Measurements from ENCODE around the gene VGF. TPM values are rescaled to one million over a fixed set of nuclear protein-coding genes. Genes with fewer than 3 reads are reported as not detected.

The VGF gene
- total RNA-seq, 1 experiment from 2014 or later, result 4.4 TPM

DNA sequence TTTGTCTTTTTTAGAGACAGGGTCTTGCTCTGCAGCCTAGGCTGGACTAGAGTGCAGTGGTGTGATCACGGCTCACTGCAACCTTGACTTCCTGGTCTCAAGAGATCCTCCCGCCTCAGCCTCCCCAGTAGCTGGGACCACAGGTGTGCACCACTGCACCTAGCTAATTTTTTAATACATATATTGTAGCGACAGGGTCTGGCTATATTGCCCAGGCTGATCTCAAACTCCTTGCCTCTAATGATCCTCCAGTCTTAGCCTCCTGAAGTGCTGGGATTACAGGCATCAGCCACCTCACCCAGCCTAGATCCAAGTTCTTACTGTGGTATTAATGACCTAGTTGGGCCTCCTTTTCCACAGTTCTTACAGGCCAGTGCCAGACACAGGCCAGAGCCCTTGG, 50.2 kb downstream of the VGF start:
- intact Hi-C loops (cut with micrococcal nuclease; ENCODE audit: unreplicated experiment), result no loop called here
- BruUV-seq (replicated peaks), result no TSS peak
- ChIA-PET POLR2A (no interaction called here), CTCF (no interaction called here)
- no peaks in the 10 kb centered on the region for H3K36me3 ChIP-seq (ENCODE audit: control insufficient read depth, insufficient read depth, low read length)
- ATAC-seq (no peak), DNase-seq (ENCODE audit: low read depth, low spot score) (no peak)
- no peaks in the 10 kb centered on the region for H3K27me3 ChIP-seq (ENCODE audit: control insufficient read depth, insufficient read depth, low read length)
- in situ Hi-C loops (cut with HindIII; ENCODE audit: low pct_unique_long_range_greater_than_20kb, low sequenced_read_pairs), result no loop called here
- TF ChIP-seq CTCF (IDR thresholded peaks at IDR 0.05), result no peak
- TF ChIP-seq POLR2AphosphoS5 (IDR thresholded peaks at IDR 0.05; ENCODE audit: low read depth, low read length), result no peak
- no peak for TF ChIP-seq REST (IDR thresholded peaks at IDR 0.05; ENCODE audit: insufficient read depth in 1 of 2, low read depth in 2 of 2, low read length in 1 of 2)
- no peak for TF ChIP-seq TCF7L2 (IDR thresholded peaks at IDR 0.05; ENCODE audit: low read depth, low read length)
- no peak for TF ChIP-seq SIN3A (IDR thresholded peaks at IDR 0.05; ENCODE audit: borderline replicate concordance, insufficient read depth, low read depth, low read length)
- peak overlapping the region; percentile 88 for H3K27ac ChIP-seq (ENCODE audit: low read length)
- H3K4me3 ChIP-seq (ENCODE audit: low read depth in 2 of 2, low read length in 2 of 2), result no peak overlapping the region
- peaks cover 48% of the 10 kb centered on the region for H3K4me1 ChIP-seq (ENCODE audit: control insufficient read depth, insufficient read depth, low read length)
- no peaks in the 10 kb centered on the region for H3K9me3 ChIP-seq (ENCODE audit: control insufficient read depth, insufficient read depth, low read depth, low read length)

- H3K4me3 ChIP-seq (ENCODE audit: low read depth in 2 of 2, low read length in 2 of 2), result no peak overlapping the region
- in situ Hi-C loops (cut with HindIII; ENCODE audit: low pct_unique_long_range_greater_than_20kb, low sequenced_read_pairs), result no loop called here
- H3K36me3 ChIP-seq (ENCODE audit: control insufficient read depth, insufficient read depth, low read length), result no peaks in the 10 kb centered on the region
- peak; percentile 50 for ATAC-seq
- no peaks in the 10 kb centered on the region for H3K27me3 ChIP-seq (ENCODE audit: control insufficient read depth, insufficient read depth, low read length)
- H3K27ac ChIP-seq (ENCODE audit: low read length), result peak overlapping the region; percentile 88
- BruUV-seq (replicated peaks), result no TSS peak
- no peaks in the 10 kb centered on the region for H3K9me3 ChIP-seq (ENCODE audit: control insufficient read depth, insufficient read depth, low read depth, low read length)
- TF ChIP-seq REST (IDR thresholded peaks at IDR 0.05; ENCODE audit: insufficient read depth in 1 of 2, low read depth in 2 of 2, low read length in 1 of 2) (no peak), SIN3A (IDR thresholded peaks at IDR 0.05; ENCODE audit: borderline replicate concordance, insufficient read depth, low read depth, low read length) (no peak), POLR2AphosphoS5 (IDR thresholded peaks at IDR 0.05; ENCODE audit: low read depth, low read length) (peak; percentile 41; the same call in 1 of the 2 replicates)
- peaks cover 40% of the 10 kb centered on the region for H3K4me1 ChIP-seq (ENCODE audit: control insufficient read depth, insufficient read depth, low read length)
- no peak for DNase-seq (ENCODE audit: low read depth, low spot score)
- ChIA-PET CTCF (no interaction called here), POLR2A (interaction anchor here (1.0 kb wide), 1 partner anchor 9 kb away, joined by 3 read pairs; no protein-coding TSS in a partner anchor)
- intact Hi-C loops (cut with micrococcal nuclease; ENCODE audit: unreplicated experiment), result no loop called here
Measured at GRCh38 chr7:101114492-101114891, 50.9 kb downstream of the VGF start.

Measured in Panc1 (cell line).